Osteoblast (primary cell): ENCODE data around the gene SLC22A13. TPM values are rescaled to one million over a fixed set of nuclear protein-coding genes. Genes with fewer than 3 reads are reported as not detected.

Experiments used
- DNase-seq: peaks from one replicate; pipeline ENCODE4 v3.0.0; 2011; ENCODE audit warnings: low spot score, mixed read lengths; ENCODE audit not compliant: insufficient read length; ENCODE audit errors: missing footprints
- H2AFZ ChIP-seq: 2 replicates; pipeline ENCODE4 v1.6.0; 2011; ENCODE audit warnings: mild to moderate bottlenecking, low read length
- H3K27ac ChIP-seq: 2 replicates; pipeline ENCODE4 v1.5.1; 2011; ENCODE audit warnings: mild to moderate bottlenecking, low read depth, low read length, moderate library complexity
- H3K27me3 ChIP-seq: 2 replicates; pipeline ENCODE4 v1.6.0; 2012; ENCODE audit warnings: mild to moderate bottlenecking, control low read depth, inconsistent platforms, low read length, moderate library complexity; ENCODE audit not compliant: insufficient read depth
- H3K36me3 ChIP-seq: 2 replicates; pipeline ENCODE4 v1.5.1; 2011; ENCODE audit warnings: mild to moderate bottlenecking, low read length, control low read depth, moderate library complexity; ENCODE audit not compliant: insufficient read depth
- H3K4me1 ChIP-seq: 2 replicates; pipeline ENCODE4 v1.5.1; 2011; ENCODE audit warnings: mild to moderate bottlenecking, low read length, control low read depth, moderate library complexity; ENCODE audit not compliant: insufficient read depth
- H3K4me2 ChIP-seq: 2 replicates; pipeline ENCODE4 v1.6.0; 2011; ENCODE audit warnings: mild to moderate bottlenecking, low read length; ENCODE audit not compliant: insufficient read depth
- H3K4me3 ChIP-seq: fragments of 200-600 bp; sonication (generic); 3 replicates; pipeline ENCODE4 v1.5.1; 2012; ENCODE audit warnings: mild to moderate bottlenecking, low read length, inconsistent platforms; ENCODE audit not compliant: insufficient read depth
- H3K79me2 ChIP-seq: 2 replicates; pipeline ENCODE4 v1.6.0; 2012; ENCODE audit warnings: mild to moderate bottlenecking, low read length, control low read depth, inconsistent platforms; ENCODE audit not compliant: insufficient read depth
- H3K9me3 ChIP-seq: 2 replicates; pipeline ENCODE4 v1.5.1; 2011; ENCODE audit warnings: low read depth, low read length, control low read depth
- H4K20me1 ChIP-seq: 2 replicates; pipeline ENCODE4 v1.6.0; 2012; ENCODE audit warnings: mild to moderate bottlenecking, low read length, control low read depth; ENCODE audit not compliant: insufficient read depth
- total RNA-seq: library from RNA; depleted of rRNA; stranded (reverse); fragments of >200 nt; gene quantifications from 2 replicates; pipeline ENCODE4 v1.2.3, GENCODE V29; 2012
- TF ChIP-seq, protein P1 (sequence below): IDR thresholded peaks from 2 replicates; pipeline ENCODE4 v1.5.1; 2011; ENCODE audit warnings: mild to moderate bottlenecking, low read depth, low read length, moderate library complexity; ENCODE audit errors: extremely low read depth

The SLC22A13 gene
- total RNA-seq, 1 donor = 0.36 TPM

DNA sequence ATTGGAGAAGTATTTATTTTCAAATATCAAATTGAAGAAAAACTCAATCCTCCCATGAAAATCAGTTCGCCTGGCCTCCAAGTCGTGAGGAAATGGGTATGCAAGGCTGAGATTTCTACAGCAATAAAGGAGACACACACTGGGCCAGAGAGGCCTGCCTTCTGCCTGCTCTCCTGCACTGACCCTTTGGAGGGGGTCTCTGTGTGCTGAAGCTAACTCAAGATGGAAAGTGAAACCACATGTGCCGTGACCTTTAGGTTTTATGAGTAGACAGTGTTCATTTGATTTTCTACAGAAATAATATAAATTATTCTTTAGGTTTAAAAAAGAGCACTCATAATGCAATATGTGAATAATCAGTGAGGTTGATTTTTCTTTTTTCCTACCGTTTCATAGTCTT is 11.9 kb upstream of the SLC22A13 start:
- TF ChIP-seq, protein P1, sequence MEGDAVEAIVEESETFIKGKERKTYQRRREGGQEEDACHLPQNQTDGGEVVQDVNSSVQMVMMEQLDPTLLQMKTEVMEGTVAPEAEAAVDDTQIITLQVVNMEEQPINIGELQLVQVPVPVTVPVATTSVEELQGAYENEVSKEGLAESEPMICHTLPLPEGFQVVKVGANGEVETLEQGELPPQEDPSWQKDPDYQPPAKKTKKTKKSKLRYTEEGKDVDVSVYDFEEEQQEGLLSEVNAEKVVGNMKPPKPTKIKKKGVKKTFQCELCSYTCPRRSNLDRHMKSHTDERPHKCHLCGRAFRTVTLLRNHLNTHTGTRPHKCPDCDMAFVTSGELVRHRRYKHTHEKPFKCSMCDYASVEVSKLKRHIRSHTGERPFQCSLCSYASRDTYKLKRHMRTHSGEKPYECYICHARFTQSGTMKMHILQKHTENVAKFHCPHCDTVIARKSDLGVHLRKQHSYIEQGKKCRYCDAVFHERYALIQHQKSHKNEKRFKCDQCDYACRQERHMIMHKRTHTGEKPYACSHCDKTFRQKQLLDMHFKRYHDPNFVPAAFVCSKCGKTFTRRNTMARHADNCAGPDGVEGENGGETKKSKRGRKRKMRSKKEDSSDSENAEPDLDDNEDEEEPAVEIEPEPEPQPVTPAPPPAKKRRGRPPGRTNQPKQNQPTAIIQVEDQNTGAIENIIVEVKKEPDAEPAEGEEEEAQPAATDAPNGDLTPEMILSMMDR = no peak
- DNase-seq = no peak

DNA sequence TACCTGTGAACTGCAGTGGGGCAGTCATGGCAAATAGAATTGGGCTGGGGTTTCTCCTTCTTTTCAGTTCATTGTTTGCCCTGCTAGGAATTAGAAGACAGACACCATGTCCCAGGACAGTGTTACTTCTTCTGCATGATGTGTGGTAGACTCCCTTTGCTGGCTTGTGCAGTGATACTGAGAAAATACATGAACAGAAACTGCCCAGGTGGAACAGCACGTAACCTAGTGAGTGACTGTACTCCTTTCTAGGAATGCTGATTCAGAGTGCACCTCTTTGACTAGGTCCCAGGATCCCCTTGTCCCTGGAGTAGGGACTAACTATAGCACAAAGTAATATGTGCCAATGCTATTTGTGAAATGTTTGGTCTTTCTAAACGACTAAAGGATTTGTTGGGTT is 10.7 kb upstream of the SLC22A13 start:
- H3K27ac ChIP-seq = no peak overlapping the region
- H3K4me1 ChIP-seq = no peaks in the 10 kb centered on the region
- H2AFZ ChIP-seq = no peak overlapping the region
- H3K36me3 ChIP-seq = peaks cover 55% of the 10 kb centered on the region
- DNase-seq = no peak
- no peak overlapping the region for H3K4me2 ChIP-seq
- no peaks in the 10 kb centered on the region for H3K9me3 ChIP-seq
- H4K20me1 ChIP-seq = peaks cover 8% of the 10 kb centered on the region
- no peak overlapping the region for H3K4me3 ChIP-seq
- H3K79me2 ChIP-seq = peaks cover 2% of the 10 kb centered on the region
- TF ChIP-seq, protein P1 = no peak
- no peaks in the 10 kb centered on the region for H3K27me3 ChIP-seq

More for the DNA sequence above, 11.9 kb upstream of the SLC22A13 start:
- Histone ChIP-seq H3K4me2 (no peak overlapping the region), H3K4me3 (no peak overlapping the region), H3K36me3 (peaks cover 67% of the 10 kb centered on the region), H3K4me1 (no peaks in the 10 kb centered on the region), H3K79me2 (peaks cover 9% of the 10 kb centered on the region), H4K20me1 (peaks cover 8% of the 10 kb centered on the region), H2AFZ (no peak overlapping the region), H3K27ac (no peak overlapping the region), H3K9me3 (no peaks in the 10 kb centered on the region), H3K27me3 (no peaks in the 10 kb centered on the region)

DNA sequence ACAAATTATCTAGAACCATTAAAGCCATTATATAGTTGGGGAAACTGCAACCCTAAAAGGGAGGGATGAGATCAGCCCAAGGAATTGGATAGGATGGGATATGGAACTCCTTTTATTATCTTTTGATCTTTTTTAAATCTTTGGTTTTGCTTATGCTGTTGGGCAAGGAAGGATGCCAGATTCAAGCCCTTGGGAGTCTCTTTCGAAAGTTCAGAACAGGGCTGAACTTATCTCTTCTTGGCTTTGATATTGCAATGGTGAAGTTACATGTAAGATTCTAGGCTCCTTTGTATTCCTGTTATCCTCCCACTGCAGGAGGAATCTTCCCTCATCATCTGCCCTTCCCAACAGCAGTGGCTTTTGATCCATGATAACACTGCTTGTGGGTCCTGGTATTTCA is 10.0 kb upstream of the SLC22A13 start:
- no peaks in the 10 kb centered on the region for H3K4me1 ChIP-seq
- H3K4me2 ChIP-seq = no peak overlapping the region
- peaks cover 8% of the 10 kb centered on the region for H4K20me1 ChIP-seq
- peaks cover 2% of the 10 kb centered on the region for H3K79me2 ChIP-seq
- no peak overlapping the region for H2AFZ ChIP-seq
- H3K27me3 ChIP-seq = no peaks in the 10 kb centered on the region
- no peak for DNase-seq
- H3K9me3 ChIP-seq = no peaks in the 10 kb centered on the region
- TF ChIP-seq, protein P1 = no peak
- H3K27ac ChIP-seq = no peak overlapping the region
- no peak overlapping the region for H3K4me3 ChIP-seq
- H3K36me3 ChIP-seq = peaks cover 49% of the 10 kb centered on the region

DNA sequence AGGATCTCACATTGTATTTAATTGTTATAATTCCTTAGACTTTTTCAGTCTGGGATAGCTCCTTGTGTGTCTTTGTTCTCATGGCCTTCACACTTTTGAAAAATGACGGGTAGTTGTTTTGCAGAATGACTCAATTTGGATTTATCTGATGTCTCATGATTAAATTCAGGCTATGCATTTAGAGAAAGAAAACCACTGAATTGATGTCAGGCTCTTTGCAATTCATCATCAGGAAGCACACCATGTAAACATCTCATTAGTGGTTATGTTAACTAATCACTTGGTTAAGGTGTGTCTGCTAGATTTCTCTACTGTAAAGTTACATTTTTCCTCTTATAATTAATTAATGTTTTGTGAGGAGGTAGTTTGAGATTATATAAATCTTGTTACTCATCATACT is 8.0 kb upstream of the SLC22A13 start:
- peaks cover 37% of the 10 kb centered on the region for H3K36me3 ChIP-seq
- H3K4me2 ChIP-seq = no peak overlapping the region
- H3K4me3 ChIP-seq = no peak overlapping the region
- peaks cover 4% of the 10 kb centered on the region for H4K20me1 ChIP-seq
- H3K4me1 ChIP-seq = no peaks in the 10 kb centered on the region
- TF ChIP-seq, protein P1 = no peak
- H3K27me3 ChIP-seq = no peaks in the 10 kb centered on the region
- H3K79me2 ChIP-seq = peaks cover 2% of the 10 kb centered on the region
- no peak overlapping the region for H3K27ac ChIP-seq
- no peak for DNase-seq
- H3K9me3 ChIP-seq = no peaks in the 10 kb centered on the region
- H2AFZ ChIP-seq = no peak overlapping the region
